Rectal smooth muscle tissue (tissue), 1 donor: ENCODE data around the gene LCLAT1.

ENCODE experiments used
- H3K27ac ChIP-seq: one replicate; pipeline ENCODE4 v1.7.0; 2013; ENCODE audit warnings: low read depth, low read length, inconsistent platforms
- H3K27me3 ChIP-seq: one replicate; pipeline ENCODE4 v1.7.0; 2013; ENCODE audit warnings: low read length; ENCODE audit not compliant: control insufficient read depth, insufficient read depth
- H3K36me3 ChIP-seq: one replicate; pipeline ENCODE4 v1.7.0; 2013; ENCODE audit warnings: low read length; ENCODE audit not compliant: control insufficient read depth, insufficient read depth
- H3K4me1 ChIP-seq: one replicate; pipeline ENCODE4 v1.7.0; 2013; ENCODE audit warnings: low read length; ENCODE audit not compliant: control insufficient read depth, insufficient read depth
- H3K4me3 ChIP-seq: one replicate; pipeline ENCODE4 v1.7.0; 2013; ENCODE audit warnings: low read length
- H3K9ac ChIP-seq: one replicate; pipeline ENCODE4 v1.7.0; 2013; ENCODE audit warnings: low read length

LCLAT1 gene

DNA sequence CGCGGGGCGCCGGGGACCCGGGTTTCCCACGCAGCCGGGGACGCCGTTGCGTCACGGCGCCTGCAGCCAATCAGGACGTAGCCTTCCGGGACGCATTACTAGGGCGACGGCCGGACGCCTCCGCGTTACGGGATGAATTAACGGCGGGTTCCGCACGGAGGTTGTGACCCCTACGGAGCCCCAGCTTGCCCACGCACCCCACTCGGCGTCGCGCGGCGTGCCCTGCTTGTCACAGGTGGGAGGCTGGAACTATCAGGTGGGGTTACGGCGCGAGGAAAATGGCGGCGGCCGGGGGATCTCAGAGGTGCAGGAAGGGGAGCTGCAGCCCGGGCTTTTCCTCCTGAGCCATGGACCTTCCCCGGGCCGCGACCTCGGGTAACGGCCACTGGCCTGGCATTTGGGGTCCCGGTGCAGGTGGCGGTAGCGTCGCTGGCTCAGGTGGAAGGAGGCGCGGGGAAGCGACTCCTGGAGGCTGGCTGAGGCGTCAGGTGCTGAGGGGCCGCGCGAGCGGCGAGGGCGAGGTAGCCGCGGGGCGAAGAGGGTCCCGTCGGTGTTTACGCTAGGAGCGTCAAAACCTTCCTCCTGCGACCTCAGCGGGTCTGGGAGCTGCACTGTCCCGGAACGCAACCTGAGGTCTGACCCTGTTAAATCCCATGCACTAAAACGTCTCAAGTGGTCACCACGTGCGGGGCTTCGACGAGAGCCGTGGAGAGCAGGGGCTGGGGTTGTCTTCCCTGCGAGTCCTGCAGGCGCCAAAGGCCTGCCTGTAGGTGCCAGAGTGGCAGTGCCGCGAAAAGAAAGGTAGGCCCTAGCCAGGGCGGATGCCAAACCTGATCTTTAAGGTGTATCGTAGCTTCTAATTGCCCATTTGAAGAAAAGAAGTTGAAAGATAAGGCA is at the start of gene LCLAT1:
TSS of gene LCLAT1 (plus strand) at position 98 of the 897 bp plus-strand sequence. CDS start 78,345 bp downstream, outside the sequence.
- Histone ChIP-seq H3K4me1 (peaks cover 3% of the 10 kb centered on the region), H3K27ac (peak within 1 kb of the TSS; percentile 69), H3K36me3 (no peaks in the 10 kb centered on the region), H3K9ac (peak within 1 kb of the TSS; percentile 86), H3K27me3 (no peaks in the 10 kb centered on the region), H3K4me3 (peak within 1 kb of the TSS; percentile 98)

DNA sequence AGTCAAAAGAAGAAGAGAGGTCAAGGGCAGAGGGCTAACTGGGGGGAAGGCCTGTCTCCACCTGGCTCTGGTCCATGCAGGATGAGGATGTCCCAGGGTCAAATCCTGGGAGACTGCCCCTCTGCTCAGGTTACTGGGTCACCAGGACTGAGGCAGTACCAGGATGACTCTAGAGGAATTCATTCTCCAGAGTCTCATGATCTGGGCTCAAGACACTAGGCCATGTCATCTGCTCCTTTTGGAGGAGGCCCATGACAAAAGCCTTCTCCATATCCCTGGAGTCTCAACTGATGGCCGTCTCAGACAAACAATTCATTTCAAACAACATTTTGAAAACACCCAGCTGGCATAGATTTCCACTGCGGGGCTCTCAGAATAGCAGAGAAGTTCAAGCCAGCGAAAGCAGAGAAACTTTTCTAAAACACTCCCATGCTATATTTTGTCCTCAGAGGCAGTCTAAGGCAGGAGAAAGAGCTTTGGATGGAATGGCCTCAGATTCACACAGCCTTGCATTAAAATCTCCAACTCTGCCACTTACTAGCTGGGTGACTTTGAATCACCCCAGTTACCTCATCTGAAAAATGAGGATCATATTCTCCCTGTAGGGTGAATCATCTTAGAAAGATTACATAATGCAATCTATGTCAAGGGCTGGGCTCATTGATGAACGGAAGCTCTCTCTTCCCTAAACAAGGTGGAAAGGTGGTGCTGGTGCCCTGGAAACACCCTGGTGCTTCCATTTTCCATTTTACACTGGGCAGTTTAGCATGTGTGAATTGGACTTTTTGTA is 48.8 kb upstream of the LCLAT1 start:
- H3K27me3 ChIP-seq: no peaks in the 10 kb centered on the region
- no peaks in the 10 kb centered on the region for H3K36me3 ChIP-seq
- H3K4me1 ChIP-seq: peaks cover 6% of the 10 kb centered on the region
- no peak overlapping the region for H3K9ac ChIP-seq
- H3K27ac ChIP-seq: no peak overlapping the region
- no peak overlapping the region for H3K4me3 ChIP-seq

DNA sequence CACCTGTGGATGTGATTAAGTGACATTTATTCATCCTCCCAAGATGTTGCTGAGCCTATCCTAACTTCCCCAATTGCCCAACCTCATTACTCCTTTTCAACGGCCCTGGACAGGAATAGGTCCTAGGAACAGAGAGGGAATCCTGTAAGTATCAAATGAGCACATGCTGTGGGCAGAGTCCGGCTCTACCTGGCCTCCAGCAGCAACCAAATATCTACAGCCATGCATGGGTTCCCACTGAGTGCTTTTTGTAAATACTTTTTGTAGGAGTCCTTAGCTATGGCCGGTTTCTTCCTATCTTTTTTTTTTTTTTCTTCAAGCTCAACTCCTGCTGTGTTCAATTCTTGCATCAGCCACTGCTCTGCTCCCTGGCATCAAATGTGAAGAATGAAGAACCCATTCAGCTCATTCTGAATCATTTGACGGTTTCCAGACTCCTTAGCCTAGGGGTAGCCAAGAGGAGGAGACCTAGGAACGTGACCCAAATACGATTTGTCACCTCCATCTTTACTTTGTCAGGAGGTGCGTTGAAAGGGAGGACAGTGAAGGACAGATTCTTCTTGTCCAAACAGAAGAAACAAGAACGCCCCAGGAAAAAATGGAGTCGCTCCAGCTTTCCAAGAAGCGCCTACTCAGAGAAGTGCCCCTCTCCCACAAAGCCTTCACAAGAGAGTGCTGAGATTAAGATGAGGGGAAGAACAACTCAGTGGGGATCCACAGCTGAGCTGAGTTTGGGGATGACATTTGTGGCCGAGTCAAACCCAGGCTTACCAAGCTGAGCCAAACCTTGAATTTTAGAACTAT is 46.7 kb upstream of the LCLAT1 start:
- Histone ChIP-seq H3K4me3 (no peak overlapping the region), H3K27ac (peak overlapping the region; percentile 15), H3K9ac (no peak overlapping the region), H3K27me3 (no peaks in the 10 kb centered on the region), H3K36me3 (no peaks in the 10 kb centered on the region), H3K4me1 (peaks cover 19% of the 10 kb centered on the region)

DNA sequence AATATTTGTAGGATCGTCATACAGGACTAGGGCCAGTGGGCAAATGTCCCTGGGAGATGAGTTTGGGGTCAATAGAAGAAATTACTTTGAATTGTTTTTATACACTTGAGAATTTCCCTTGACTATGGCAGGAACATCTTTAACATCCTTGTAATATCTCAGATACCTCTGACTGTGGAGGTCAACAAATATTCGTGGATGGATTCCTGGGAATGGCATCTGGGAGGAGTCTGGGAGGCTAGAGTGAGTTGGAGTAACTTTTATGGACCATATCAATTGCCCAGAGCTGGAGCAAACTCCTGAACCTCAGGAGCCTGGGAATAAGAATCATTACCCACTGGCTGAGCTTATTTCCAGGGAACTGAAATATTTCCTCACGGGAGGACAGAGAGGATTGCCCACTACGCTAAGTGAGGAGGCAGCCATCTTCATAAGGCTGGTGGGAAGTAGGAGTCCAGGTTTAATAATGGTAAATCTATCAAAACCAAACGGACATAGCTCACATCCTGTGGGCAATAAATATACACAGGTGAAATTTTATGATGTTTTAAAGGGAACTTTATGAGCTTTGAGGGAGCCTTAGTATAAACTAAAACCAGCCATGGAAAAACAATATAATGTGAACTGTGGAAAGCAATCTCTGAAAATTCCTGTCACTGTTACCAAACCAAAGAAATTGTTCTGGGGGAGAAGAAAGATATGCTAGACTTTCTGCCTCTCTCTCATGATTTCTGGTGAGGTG is 44.4 kb upstream of the LCLAT1 start:
- Histone ChIP-seq H3K4me1 (peaks cover 31% of the 10 kb centered on the region), H3K36me3 (no peaks in the 10 kb centered on the region), H3K9ac (no peak overlapping the region), H3K27me3 (no peaks in the 10 kb centered on the region), H3K4me3 (no peak overlapping the region), H3K27ac (peak overlapping the region; percentile 46)

DNA sequence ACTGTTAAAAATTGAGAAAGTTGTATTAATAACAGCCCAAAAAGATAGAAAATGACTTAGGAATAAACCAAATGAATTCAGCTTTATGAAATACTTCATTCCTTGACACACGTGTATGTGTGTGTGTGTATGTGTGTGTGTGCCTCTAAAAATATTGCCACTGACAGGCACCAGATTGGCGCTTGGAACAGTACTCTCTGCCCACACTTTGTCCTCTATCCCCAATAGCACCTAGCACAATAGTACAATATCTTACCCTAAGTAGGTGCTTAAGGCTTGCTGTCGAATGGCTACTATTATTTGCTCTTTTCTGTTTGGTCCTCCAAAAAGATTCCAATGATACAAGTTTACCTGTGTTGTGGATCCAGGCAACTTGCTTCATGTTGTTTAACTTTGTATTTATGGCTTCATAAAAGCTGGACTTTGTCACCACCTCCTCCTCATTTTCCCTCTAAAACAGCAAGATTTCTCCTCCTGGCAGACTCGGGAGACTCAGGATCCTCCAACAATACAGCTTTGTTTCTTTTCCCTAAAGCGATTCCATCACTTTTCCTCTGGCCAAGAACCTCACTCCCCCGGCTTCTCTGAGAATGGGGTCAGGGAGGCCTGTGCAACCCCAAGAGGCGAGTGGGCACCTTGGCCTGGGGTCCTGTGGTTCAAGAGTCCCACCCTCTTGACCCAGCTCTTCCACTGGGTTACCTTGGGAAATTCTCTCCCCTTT is 43.3 kb upstream of the LCLAT1 start:
- H3K4me1 ChIP-seq: peaks cover 39% of the 10 kb centered on the region
- peak overlapping the region; percentile 46 for H3K27ac ChIP-seq
- H3K4me3 ChIP-seq: no peak overlapping the region
- H3K9ac ChIP-seq: no peak overlapping the region
- no peaks in the 10 kb centered on the region for H3K36me3 ChIP-seq
- H3K27me3 ChIP-seq: no peaks in the 10 kb centered on the region

DNA sequence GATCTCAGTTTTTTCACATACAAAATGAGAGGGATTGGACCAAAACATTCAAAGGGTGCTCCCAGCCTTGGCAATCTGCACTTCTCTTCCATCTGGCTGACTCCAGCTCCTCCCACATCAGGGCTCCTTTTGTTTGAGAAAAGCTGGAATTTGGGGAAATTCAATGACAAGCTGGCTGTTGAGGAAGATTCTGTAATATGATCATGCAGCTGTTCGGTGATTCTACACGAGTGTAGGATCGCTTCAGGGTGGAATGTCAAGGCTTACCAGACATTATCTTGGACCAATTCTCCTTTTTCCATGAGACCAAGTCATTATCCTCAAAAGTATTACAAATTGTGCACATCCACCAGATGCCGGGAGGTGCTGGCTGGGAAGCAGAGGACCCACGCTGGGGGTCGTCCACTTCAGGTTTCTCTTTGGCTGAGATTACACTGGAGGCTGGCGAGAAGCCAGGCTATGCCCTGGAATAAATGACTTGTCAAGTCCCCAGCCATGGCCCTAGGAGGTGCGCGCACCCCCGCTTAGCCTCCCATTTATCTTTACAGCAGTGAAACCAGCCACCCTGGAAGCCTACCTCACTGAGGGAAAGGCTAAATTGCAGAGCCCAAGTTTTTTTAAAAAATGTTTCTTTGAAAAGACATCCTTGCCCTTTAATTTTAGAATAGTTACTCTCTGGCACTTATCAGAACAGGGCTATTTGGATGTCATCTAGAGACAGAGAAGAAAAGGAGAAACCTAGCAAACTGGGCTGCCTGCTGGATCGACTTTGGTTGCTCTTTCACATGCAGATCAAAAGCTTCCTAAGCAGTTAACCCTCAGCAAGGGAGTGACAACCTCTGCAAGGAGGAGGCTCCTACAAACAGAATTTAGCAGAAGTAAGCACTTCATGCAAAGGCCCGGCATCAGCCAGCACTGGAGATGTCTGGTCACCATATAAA is 42.5 kb upstream of the LCLAT1 start:
- peaks cover 46% of the 10 kb centered on the region for H3K4me1 ChIP-seq
- no peak overlapping the region for H3K4me3 ChIP-seq
- no peak overlapping the region for H3K9ac ChIP-seq
- H3K36me3 ChIP-seq: no peaks in the 10 kb centered on the region
- H3K27ac ChIP-seq: peak overlapping the region; percentile 46
- no peaks in the 10 kb centered on the region for H3K27me3 ChIP-seq

DNA sequence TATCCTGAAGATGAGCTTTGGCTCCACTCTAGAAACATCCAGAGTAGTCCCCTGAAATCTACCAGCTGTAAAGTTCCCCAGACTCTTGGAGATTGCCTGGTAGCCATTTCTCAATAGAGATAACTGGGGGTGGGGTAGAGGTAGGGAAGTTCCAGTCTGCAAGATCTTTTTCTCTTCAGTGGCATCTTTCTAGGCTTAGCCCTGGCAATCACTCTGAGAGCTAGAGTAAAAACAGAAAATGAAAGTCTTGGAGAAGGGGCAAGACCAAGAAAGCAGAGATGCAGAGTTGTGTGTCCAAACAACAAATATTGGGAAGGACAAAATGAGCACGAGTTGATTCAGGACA is 41.8 kb upstream of the LCLAT1 start:
- Histone ChIP-seq H3K4me3 (no peak overlapping the region), H3K9ac (no peak overlapping the region), H3K27ac (no peak overlapping the region), H3K36me3 (no peaks in the 10 kb centered on the region), H3K27me3 (no peaks in the 10 kb centered on the region), H3K4me1 (peaks cover 47% of the 10 kb centered on the region)

DNA sequence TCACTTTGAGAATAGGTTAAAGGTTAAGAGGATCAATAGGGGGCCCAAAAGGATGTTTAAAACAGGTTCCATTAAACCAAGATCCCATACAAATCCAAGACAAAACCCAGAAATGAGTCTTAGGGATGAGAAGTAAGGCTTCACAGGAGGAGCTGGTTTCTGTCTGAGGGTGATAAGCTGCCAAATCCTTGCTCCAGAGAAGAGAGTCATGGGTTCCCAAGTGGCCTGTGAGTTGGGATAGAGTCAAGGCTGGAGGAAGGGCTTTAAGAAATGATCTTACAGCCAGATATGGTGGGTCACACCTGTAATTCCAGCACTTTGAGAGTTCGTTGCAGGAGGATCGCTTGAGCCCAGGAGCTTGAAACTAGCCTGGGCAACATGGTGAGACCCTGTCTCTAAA is 40.2 kb upstream of the LCLAT1 start:
- Histone ChIP-seq H3K4me3 (no peak overlapping the region), H3K27ac (no peak overlapping the region), H3K27me3 (no peaks in the 10 kb centered on the region), H3K4me1 (peaks cover 47% of the 10 kb centered on the region), H3K36me3 (no peaks in the 10 kb centered on the region), H3K9ac (no peak overlapping the region)

DNA sequence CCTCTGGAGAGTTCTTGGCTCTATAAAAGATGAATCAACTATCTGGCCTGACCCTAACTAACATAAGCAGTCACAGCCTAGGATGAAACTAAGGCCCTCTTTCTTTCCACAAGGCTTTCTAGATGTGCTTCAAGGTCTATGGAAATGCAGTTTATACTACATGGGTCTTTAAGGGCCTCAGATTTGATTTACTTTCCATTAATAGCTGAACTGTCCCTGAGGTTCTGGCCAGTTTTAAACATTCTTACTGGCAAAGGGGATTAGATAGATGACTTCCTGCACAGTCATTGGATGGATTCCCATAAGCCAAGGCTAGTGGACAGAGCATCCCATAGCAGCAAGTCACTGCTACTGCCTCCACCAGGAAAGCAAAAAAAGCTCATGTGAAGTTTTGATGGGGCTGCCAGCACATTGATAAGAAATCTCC is 38.1 kb upstream of the LCLAT1 start:
- H3K9ac ChIP-seq: no peak overlapping the region
- peaks cover 54% of the 10 kb centered on the region for H3K4me1 ChIP-seq
- H3K27ac ChIP-seq: peak overlapping the region; percentile 35
- no peaks in the 10 kb centered on the region for H3K36me3 ChIP-seq
- no peak overlapping the region for H3K4me3 ChIP-seq
- H3K27me3 ChIP-seq: no peaks in the 10 kb centered on the region

DNA sequence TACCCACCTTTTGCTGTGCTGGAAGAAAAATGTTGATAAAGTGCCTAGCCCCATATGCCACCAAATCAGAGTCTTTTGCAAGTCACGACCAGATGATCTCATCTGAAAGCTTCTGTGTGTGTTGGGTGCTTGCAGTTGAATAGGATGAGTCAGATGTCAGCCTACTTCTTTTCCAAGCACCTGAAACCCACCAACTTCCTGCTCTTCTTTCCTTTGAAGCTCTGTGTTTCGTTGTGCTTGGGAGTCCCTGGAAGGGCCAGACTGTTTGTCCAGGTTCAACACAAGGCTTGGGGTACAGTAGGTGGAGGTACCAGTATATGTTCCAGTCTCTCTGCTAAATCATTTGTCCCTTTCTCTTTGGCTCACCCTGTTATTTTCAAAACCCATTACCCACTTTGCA is 36.8 kb upstream of the LCLAT1 start:
- no peaks in the 10 kb centered on the region for H3K27me3 ChIP-seq
- no peak overlapping the region for H3K4me3 ChIP-seq
- H3K4me1 ChIP-seq: peaks cover 51% of the 10 kb centered on the region
- no peaks in the 10 kb centered on the region for H3K36me3 ChIP-seq
- H3K27ac ChIP-seq: peak overlapping the region; percentile 18
- H3K9ac ChIP-seq: no peak overlapping the region
